ENCODE data around the gene TIGD6. TPM values are rescaled to one million over a fixed set of nuclear protein-coding genes. Genes with fewer than 3 reads are reported as not detected.

The TIGD6 gene
- total RNA-seq, 1 donor from 2014 or later, result 4.1 TPM

DNA sequence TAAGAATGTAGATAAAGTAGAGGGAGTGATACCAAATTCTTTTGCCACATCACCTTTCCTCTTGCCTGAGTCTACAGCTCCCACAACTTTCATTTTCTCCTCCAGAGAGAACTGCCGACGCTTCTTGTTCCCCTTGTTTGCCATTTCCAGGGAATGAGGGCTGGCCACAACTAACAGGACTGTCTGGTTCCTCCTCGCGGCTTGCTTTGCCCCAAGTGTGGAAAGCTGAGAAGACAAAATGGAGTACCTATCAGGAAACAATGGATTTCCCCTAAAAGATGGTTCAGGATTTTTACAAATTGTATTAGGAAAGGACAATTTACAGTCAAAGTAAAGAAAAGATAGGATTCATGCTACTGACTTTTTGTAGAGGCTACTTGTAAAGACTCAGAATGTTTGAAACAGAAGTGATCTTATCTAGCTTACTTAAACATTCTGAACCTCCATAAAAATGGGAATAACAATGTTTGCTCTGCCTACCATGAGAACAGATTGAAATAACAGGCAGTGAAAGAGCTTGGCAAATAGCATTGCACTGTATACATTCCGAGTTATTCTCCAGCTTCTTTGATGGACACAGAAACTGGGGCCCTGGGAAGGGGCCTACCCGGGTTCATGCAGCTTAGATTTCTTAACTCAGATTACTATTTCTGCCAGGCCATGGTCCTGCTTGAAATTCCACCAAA lies 4.1 kb downstream of the TIGD6 start:
- no peaks in the 10 kb centered on the region for H3K27me3 ChIP-seq
- peaks cover 5% of the 10 kb centered on the region for H3K4me1 ChIP-seq
- DNase-seq (ENCODE audit: low spot score), result no peak
- Mint-ChIP-seq H3K9me3 (no peaks in the 10 kb centered on the region), H3K27me3 (ENCODE audit: insufficient read depth, low read depth) (no peaks in the 10 kb centered on the region), H3K4me1 (peaks cover 14% of the 10 kb centered on the region), H3K36me3 (peaks cover 8% of the 10 kb centered on the region), H3K27ac (no peak overlapping the region), H3K4me3 (no peak overlapping the region)
- H2AFZ ChIP-seq (replicated peaks), result no peak overlapping the region
- no peaks in the 10 kb centered on the region for H3K9me3 ChIP-seq (ENCODE audit: low read depth)
- TF ChIP-seq EZH2phosphoT487 (IDR thresholded peaks at IDR 0.05) (no peak), EZH2 (IDR thresholded peaks at IDR 0.05) (no peak)
- TF ChIP-seq, protein P1, sequence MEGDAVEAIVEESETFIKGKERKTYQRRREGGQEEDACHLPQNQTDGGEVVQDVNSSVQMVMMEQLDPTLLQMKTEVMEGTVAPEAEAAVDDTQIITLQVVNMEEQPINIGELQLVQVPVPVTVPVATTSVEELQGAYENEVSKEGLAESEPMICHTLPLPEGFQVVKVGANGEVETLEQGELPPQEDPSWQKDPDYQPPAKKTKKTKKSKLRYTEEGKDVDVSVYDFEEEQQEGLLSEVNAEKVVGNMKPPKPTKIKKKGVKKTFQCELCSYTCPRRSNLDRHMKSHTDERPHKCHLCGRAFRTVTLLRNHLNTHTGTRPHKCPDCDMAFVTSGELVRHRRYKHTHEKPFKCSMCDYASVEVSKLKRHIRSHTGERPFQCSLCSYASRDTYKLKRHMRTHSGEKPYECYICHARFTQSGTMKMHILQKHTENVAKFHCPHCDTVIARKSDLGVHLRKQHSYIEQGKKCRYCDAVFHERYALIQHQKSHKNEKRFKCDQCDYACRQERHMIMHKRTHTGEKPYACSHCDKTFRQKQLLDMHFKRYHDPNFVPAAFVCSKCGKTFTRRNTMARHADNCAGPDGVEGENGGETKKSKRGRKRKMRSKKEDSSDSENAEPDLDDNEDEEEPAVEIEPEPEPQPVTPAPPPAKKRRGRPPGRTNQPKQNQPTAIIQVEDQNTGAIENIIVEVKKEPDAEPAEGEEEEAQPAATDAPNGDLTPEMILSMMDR (IDR thresholded peaks at IDR 0.05), result no peak
- peaks cover 23% of the 10 kb centered on the region for H3F3A ChIP-seq (ENCODE audit: low read depth)
- H3K4me3 ChIP-seq, result no peak overlapping the region
- H3K36me3 ChIP-seq, result no peaks in the 10 kb centered on the region
- no peak overlapping the region for H3K27ac ChIP-seq
- peaks cover 13% of the 10 kb centered on the region for H3K79me2 ChIP-seq (ENCODE audit: low read depth)
- no peak overlapping the region for H3K9ac ChIP-seq
- H3K4me2 ChIP-seq, result no peak overlapping the region
- H4K20me1 ChIP-seq (ENCODE audit: low read depth), result peaks cover 2% of the 10 kb centered on the region

DNA sequence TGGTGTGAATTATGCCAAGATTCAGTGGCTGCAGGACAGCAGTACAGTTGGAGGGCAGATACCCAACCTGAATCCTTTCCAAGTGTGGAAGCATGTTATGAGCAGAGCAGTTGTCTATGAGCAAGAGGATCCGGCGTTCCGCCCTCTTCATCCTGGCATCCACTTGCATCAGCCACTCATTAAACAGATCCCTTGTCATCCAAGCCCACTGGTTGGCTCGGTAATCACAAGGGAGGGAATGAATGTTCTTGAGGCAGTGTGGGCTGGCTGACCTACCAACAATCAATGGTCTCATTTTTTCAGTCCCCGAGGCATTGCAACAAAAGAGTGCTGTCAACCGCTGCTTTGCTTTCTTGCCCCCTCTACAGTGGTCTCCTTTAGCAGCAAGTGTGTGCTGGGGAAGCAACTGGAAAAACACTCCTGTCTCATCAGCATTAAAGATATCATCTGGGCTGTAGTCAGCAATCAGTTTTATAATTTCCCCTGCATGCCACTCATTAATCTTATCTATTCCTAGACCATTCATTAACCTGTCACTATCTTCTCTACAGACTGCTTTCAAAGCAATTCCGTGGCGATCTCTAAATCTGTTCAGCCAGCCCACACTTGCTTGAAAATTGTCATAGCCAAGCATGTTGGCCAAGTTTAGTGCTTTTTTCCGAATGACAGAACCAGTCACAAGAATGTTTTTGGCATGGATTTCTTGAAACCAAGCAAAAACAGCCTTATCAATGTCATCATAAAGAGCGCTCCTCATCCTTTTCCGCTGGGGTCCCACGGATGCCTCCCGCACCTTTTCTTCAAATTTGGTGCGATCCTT lies 4.9 kb downstream of the TIGD6 start:
- H3K4me1 ChIP-seq, result peaks cover 5% of the 10 kb centered on the region
- no peak overlapping the region for H3K4me2 ChIP-seq
- peaks cover 14% of the 10 kb centered on the region for H3K4me1 Mint-ChIP-seq
- H3K27ac ChIP-seq, result no peak overlapping the region
- no peaks in the 10 kb centered on the region for H3K9me3 ChIP-seq (ENCODE audit: low read depth)
- H3K79me2 ChIP-seq (ENCODE audit: low read depth), result peaks cover 8% of the 10 kb centered on the region
- TF ChIP-seq, protein P1 (IDR thresholded peaks at IDR 0.05), result no peak
- TF ChIP-seq EZH2phosphoT487 (IDR thresholded peaks at IDR 0.05) (no peak), EZH2 (IDR thresholded peaks at IDR 0.05) (no peak)
- H3K36me3 ChIP-seq, result no peaks in the 10 kb centered on the region
- H3K9me3 Mint-ChIP-seq, result no peaks in the 10 kb centered on the region
- DNase-seq (ENCODE audit: low spot score), result no peak
- H3K36me3 Mint-ChIP-seq, result peaks cover 8% of the 10 kb centered on the region
- no peak overlapping the region for H3K4me3 Mint-ChIP-seq
- H3K9ac ChIP-seq, result no peak overlapping the region
- H3K4me3 ChIP-seq, result no peak overlapping the region
- no peaks in the 10 kb centered on the region for H3K27me3 Mint-ChIP-seq (ENCODE audit: insufficient read depth, low read depth)
- no peaks in the 10 kb centered on the region for H4K20me1 ChIP-seq (ENCODE audit: low read depth)
- peaks cover 17% of the 10 kb centered on the region for H3F3A ChIP-seq (ENCODE audit: low read depth)
- no peak overlapping the region for H3K27ac Mint-ChIP-seq
- no peaks in the 10 kb centered on the region for H3K27me3 ChIP-seq
- H2AFZ ChIP-seq (replicated peaks), result no peak overlapping the region

DNA sequence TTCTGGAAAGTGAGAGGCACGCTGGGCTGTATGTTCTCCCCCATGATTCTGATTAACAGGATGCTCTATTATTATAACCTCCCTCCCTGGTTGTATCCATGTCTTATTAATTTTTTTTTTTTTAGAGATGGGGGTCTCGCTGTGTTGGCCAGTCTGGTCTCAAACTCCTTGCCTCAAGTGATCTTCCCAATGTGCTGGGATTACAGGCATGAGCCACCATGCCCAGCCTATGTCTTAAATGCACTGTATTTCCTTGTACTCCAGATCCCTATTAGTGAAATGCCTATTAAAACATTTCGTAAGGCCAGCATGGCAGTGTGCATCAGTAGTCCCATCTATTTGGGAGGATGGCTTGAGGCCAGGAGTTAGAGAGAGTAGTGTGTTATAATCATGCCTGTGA lies 7.0 kb downstream of the TIGD6 start:
- H3K27me3 Mint-ChIP-seq (ENCODE audit: insufficient read depth, low read depth), result no peaks in the 10 kb centered on the region
- H3K79me2 ChIP-seq (ENCODE audit: low read depth), result no peaks in the 10 kb centered on the region
- no peaks in the 10 kb centered on the region for H3K36me3 ChIP-seq
- H3K4me2 ChIP-seq, result no peak overlapping the region
- H3K4me1 Mint-ChIP-seq, result no peaks in the 10 kb centered on the region
- no peak overlapping the region for H3K27ac Mint-ChIP-seq
- peaks cover 8% of the 10 kb centered on the region for H3K36me3 Mint-ChIP-seq
- no peak for TF ChIP-seq EZH2phosphoT487 (IDR thresholded peaks at IDR 0.05)
- TF ChIP-seq, protein P1 (IDR thresholded peaks at IDR 0.05), result no peak
- TF ChIP-seq EZH2 (IDR thresholded peaks at IDR 0.05), result no peak
- no peaks in the 10 kb centered on the region for H3K9me3 ChIP-seq (ENCODE audit: low read depth)
- peaks cover 7% of the 10 kb centered on the region for H3F3A ChIP-seq (ENCODE audit: low read depth)
- DNase-seq (ENCODE audit: low spot score), result no peak
- no peaks in the 10 kb centered on the region for H4K20me1 ChIP-seq (ENCODE audit: low read depth)
- no peak overlapping the region for H3K9ac ChIP-seq
- H3K4me1 ChIP-seq, result no peaks in the 10 kb centered on the region
- H3K27ac ChIP-seq, result no peak overlapping the region
- no peaks in the 10 kb centered on the region for H3K27me3 ChIP-seq
- no peak overlapping the region for H3K4me3 Mint-ChIP-seq
- H2AFZ ChIP-seq (replicated peaks), result no peak overlapping the region
- no peaks in the 10 kb centered on the region for H3K9me3 Mint-ChIP-seq
- no peak overlapping the region for H3K4me3 ChIP-seq

Data from neural progenitor cell (in vitro differentiated cells).